Nephron (organoid): ENCODE measurements around the gene CRIP2.

Experiments
- H3K27ac Mint-ChIP-seq, 3 experiments: 2 replicates each; pipeline ENCODE4 v1.8.0; 2020; ENCODE audit warnings: mixed read lengths in 3 of 3, mild to moderate bottlenecking in 2 of 3, moderate library complexity in 1 of 3
- H3K27me3 Mint-ChIP-seq: 2 replicates; pipeline ENCODE4 v1.8.0; 2021; ENCODE audit warnings: low read depth, mild to moderate bottlenecking, moderate library complexity, mixed read lengths
- H3K36me3 Mint-ChIP-seq: 2 replicates; pipeline ENCODE4 v1.8.0; 2020; ENCODE audit warnings: low read depth, mixed read lengths
- H3K4me1 Mint-ChIP-seq: 2 replicates; pipeline ENCODE4 v1.8.0; 2020; ENCODE audit warnings: mixed read lengths
- H3K4me3 Mint-ChIP-seq, 3 experiments: 2 replicates each; pipeline ENCODE4 v1.8.0; 2020; ENCODE audit warnings: mild to moderate bottlenecking in 3 of 3, mixed read lengths in 3 of 3, moderate library complexity in 2 of 3
- H3K9me3 Mint-ChIP-seq: 2 replicates; pipeline ENCODE4 v1.8.0; 2020; ENCODE audit warnings: mixed read lengths
- TF ChIP-seq, protein P1 (sequence below), 3 experiments: fragments of 200-600 bp; sonication (generic); IDR thresholded peaks; one replicate each; pipeline ENCODE4 v1.5.0; 2021; ENCODE audit warnings: antibody characterized with exemption in 3 of 3; ENCODE audit not compliant: unreplicated experiment in 3 of 3

CRIP2 gene

DNA sequence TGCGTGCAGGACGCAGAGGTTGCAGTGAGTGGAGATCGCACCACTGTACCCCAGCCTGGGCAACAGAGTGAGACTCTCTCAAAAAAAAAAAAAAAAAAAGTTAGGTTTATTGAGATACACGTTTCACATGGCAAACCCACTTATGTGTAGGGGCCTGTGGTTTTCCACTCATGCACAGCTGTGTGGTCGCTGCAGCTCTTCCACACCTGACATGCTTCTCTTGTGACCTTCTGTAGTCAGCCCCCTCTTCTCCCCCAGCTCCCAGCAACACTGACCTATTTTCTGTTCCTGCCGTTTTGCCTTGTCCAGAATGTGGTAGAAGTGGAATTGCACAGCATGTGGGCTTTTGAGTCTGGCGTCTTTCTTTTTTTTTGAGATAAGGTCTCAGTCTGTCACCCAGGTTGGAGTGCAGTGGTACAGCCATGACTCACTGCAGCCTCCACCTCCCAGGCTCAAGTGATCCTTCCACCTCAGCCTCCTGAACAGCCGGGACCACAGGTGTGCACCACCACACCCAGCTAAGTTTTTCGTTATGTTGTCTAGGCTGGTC, 46.6 kb upstream of the CRIP2 start:
- Mint-ChIP-seq H3K27me3 (no peaks in the 10 kb centered on the region), H3K4me3 (no peak overlapping the region)

GRCh38 chr14:105430042-105430441, 44.6 kb upstream of the CRIP2 start:
- Mint-ChIP-seq H3K9me3 (peaks cover 14% of the 10 kb centered on the region), H3K27me3 (no peaks in the 10 kb centered on the region), H3K27ac (no peak overlapping the region), H3K36me3 (peaks cover 66% of the 10 kb centered on the region), H3K4me1 (no peaks in the 10 kb centered on the region), H3K4me3 (no peak overlapping the region)
- TF ChIP-seq, protein P1, sequence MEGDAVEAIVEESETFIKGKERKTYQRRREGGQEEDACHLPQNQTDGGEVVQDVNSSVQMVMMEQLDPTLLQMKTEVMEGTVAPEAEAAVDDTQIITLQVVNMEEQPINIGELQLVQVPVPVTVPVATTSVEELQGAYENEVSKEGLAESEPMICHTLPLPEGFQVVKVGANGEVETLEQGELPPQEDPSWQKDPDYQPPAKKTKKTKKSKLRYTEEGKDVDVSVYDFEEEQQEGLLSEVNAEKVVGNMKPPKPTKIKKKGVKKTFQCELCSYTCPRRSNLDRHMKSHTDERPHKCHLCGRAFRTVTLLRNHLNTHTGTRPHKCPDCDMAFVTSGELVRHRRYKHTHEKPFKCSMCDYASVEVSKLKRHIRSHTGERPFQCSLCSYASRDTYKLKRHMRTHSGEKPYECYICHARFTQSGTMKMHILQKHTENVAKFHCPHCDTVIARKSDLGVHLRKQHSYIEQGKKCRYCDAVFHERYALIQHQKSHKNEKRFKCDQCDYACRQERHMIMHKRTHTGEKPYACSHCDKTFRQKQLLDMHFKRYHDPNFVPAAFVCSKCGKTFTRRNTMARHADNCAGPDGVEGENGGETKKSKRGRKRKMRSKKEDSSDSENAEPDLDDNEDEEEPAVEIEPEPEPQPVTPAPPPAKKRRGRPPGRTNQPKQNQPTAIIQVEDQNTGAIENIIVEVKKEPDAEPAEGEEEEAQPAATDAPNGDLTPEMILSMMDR (IDR thresholded peaks at IDR 0.05; ENCODE audit: unreplicated experiment in 3 of 3) = no peak

More for the DNA sequence above, 46.6 kb upstream of the CRIP2 start:
- peaks cover 14% of the 10 kb centered on the region for H3K9me3 Mint-ChIP-seq
- no peaks in the 10 kb centered on the region for H3K4me1 Mint-ChIP-seq
- no peak overlapping the region for H3K27ac Mint-ChIP-seq
- TF ChIP-seq, protein P1 (IDR thresholded peaks at IDR 0.05; ENCODE audit: unreplicated experiment in 3 of 3) = no peak
- peaks cover 57% of the 10 kb centered on the region for H3K36me3 Mint-ChIP-seq

DNA sequence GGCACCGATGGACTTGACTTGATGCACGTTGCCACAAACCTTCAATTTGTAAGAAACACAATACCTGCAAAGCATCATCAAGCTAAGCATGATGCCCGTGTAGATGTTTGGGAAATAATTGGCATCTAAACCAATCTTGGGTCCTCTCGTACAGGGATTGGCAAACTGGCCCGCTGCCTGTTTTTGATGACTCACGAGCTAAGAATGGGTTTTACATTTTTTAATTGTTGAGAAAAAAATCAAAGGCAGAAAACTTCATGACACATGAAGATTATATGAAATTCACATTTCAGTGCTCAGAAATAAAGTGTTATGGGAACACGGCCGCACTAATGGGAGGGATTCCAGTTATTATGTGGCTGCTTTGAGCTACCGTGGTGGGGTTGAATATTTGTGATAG, 44.1 kb upstream of the CRIP2 start:
- TF ChIP-seq, protein P1 (IDR thresholded peaks at IDR 0.05; ENCODE audit: unreplicated experiment in 3 of 3) = no peak
- H3K27ac Mint-ChIP-seq = no peak overlapping the region
- peaks cover 16% of the 10 kb centered on the region for H3K9me3 Mint-ChIP-seq
- H3K4me1 Mint-ChIP-seq = no peaks in the 10 kb centered on the region
- peaks cover 67% of the 10 kb centered on the region for H3K36me3 Mint-ChIP-seq
- H3K27me3 Mint-ChIP-seq = no peaks in the 10 kb centered on the region
- H3K4me3 Mint-ChIP-seq = no peak overlapping the region

DNA sequence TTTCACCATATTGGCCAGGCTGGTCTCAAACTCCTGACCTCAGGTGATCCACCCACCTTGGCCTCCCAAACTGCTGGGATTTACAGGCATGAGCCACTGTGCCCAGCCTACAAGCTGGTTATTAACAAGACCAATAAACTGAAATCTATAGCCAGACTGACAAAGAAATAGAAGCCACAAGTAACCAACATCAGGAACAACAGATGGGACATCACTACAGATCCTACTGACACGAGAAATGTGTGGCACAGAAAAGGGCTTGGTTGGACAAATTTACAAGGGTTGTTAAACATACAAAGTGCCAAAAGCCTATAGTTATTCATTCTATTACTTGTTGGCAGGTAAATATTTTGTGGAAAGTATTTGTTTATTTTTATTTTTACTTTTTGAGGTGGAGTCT, 43.4 kb upstream of the CRIP2 start:
- Mint-ChIP-seq H3K4me3 (no peak overlapping the region), H3K9me3 (peaks cover 21% of the 10 kb centered on the region), H3K27ac (no peak overlapping the region), H3K27me3 (no peaks in the 10 kb centered on the region), H3K4me1 (peaks cover 2% of the 10 kb centered on the region), H3K36me3 (peaks cover 68% of the 10 kb centered on the region)
- TF ChIP-seq, protein P1 (IDR thresholded peaks at IDR 0.05; ENCODE audit: unreplicated experiment in 3 of 3) = no peak

DNA sequence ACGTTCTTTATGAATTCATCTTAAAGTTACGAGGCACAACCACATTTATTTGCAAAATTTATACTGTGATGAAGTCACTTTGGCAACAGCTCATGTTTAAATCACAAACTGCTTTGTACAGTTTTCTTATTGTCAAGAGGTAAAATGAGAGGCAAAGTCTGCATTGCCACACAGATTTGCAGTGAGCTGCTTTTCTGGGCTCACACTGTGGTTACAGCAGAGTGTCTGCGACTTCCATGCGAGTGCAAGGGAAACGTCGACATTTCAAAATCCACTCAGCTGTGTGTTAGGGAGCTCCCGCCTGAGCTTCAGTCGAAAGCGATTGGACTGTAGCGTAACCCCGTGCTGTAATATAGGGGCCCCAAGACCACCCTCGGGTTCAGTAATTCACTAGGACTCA, 42.0 kb upstream of the CRIP2 start:
- TF ChIP-seq, protein P1 (IDR thresholded peaks at IDR 0.05; ENCODE audit: unreplicated experiment in 3 of 3) = no peak
- Mint-ChIP-seq H3K27ac (no peak overlapping the region), H3K4me1 (peaks cover 3% of the 10 kb centered on the region), H3K27me3 (no peaks in the 10 kb centered on the region), H3K4me3 (no peak overlapping the region), H3K36me3 (peaks cover 60% of the 10 kb centered on the region), H3K9me3 (peaks cover 15% of the 10 kb centered on the region)

- no peaks in the 10 kb centered on the region for H3K27me3 Mint-ChIP-seq
- H3K4me1 Mint-ChIP-seq = peaks cover 3% of the 10 kb centered on the region
- TF ChIP-seq, protein P1 (IDR thresholded peaks at IDR 0.05; ENCODE audit: unreplicated experiment in 3 of 3) = no peak
- peaks cover 54% of the 10 kb centered on the region for H3K36me3 Mint-ChIP-seq
- no peak overlapping the region for H3K27ac Mint-ChIP-seq
- H3K4me3 Mint-ChIP-seq = no peak overlapping the region
- peaks cover 14% of the 10 kb centered on the region for H3K9me3 Mint-ChIP-seq
These were observed 41.4 kb upstream of the CRIP2 start for GRCh38 chr14:105433161-105433605.
